KMS-11 (cell line): ENCODE data around the gene CCL14.

ENCODE experiments used
- H2AFZ ChIP-seq: fragments of 200-600 bp; sonication (generic); 2 replicates; pipeline ENCODE4 v1.6.1; 2016; ENCODE audit warnings: antibody characterized with exemption, mixed run types, low read depth
- H3K27ac ChIP-seq: fragments of 200-600 bp; sonication (generic); 2 replicates; pipeline ENCODE4 v1.6.1; 2016; ENCODE audit warnings: mild to moderate bottlenecking, mixed run types
- H3K27me3 ChIP-seq: fragments of 200-600 bp; sonication (generic); 2 replicates; pipeline ENCODE4 v1.6.1; 2017; ENCODE audit warnings: mild to moderate bottlenecking, low read depth, mixed run types, moderate library complexity; ENCODE audit not compliant: insufficient read depth
- H3K36me3 ChIP-seq: fragments of 200-600 bp; sonication (generic); 2 replicates; pipeline ENCODE4 v1.6.1; 2017; ENCODE audit warnings: mild to moderate bottlenecking, mixed run types; ENCODE audit not compliant: insufficient read depth
- H3K4me1 ChIP-seq: fragments of 200-600 bp; sonication (generic); 2 replicates; pipeline ENCODE4 v1.6.1; 2016; ENCODE audit warnings: mild to moderate bottlenecking, low read depth, mixed run types; ENCODE audit not compliant: poor library complexity, severe bottlenecking
- H3K4me2 ChIP-seq: fragments of 200-600 bp; sonication (generic); 2 replicates; pipeline ENCODE4 v1.7.0; 2016; ENCODE audit warnings: mild to moderate bottlenecking, mixed run types
- H3K4me3 ChIP-seq: fragments of 200-600 bp; sonication (generic); IDR thresholded peaks from 2 replicates; pipeline ENCODE4 v1.6.1; 2017; ENCODE audit warnings: low read depth, low read length, mixed read lengths; ENCODE audit not compliant: insufficient read depth
- H3K79me2 ChIP-seq: fragments of 200-600 bp; sonication (generic); 2 replicates; pipeline ENCODE4 v1.6.1; 2016; ENCODE audit warnings: low read depth, mixed run types; ENCODE audit not compliant: insufficient read depth
- H3K9ac ChIP-seq: fragments of 200-600 bp; sonication (generic); 2 replicates; pipeline ENCODE4 v1.6.1; 2016; ENCODE audit warnings: mild to moderate bottlenecking, mixed run types
- H4K20me1 ChIP-seq: fragments of 200-600 bp; sonication (generic); 2 replicates; pipeline ENCODE4 v1.6.1; 2016; ENCODE audit warnings: mild to moderate bottlenecking, mixed run types; ENCODE audit not compliant: insufficient read depth
- CTCF ChIP-seq: fragments of 200-600 bp; sonication (generic); conservative IDR thresholded peaks from 2 replicates; pipeline ENCODE4 v1.6.1; 2017; ENCODE audit warnings: low read depth, mild to moderate bottlenecking, antibody characterized with exemption, low read length, moderate library complexity, mixed read lengths

Gene CCL14

GRCh38 chr17:35972945-35973332, 13.6 kb downstream of the CCL14 start:
- H2AFZ ChIP-seq: no peak overlapping the region
- no peaks in the 10 kb centered on the region for H3K36me3 ChIP-seq
- no peak overlapping the region for H3K27ac ChIP-seq
- peaks cover 4% of the 10 kb centered on the region for H3K4me1 ChIP-seq
- no peak overlapping the region for H3K4me2 ChIP-seq
- no peak overlapping the region for H3K9ac ChIP-seq
- H3K79me2 ChIP-seq: no peaks in the 10 kb centered on the region
- no peak for TF ChIP-seq CTCF
- no peak overlapping the region for H3K4me3 ChIP-seq
- H3K27me3 ChIP-seq: no peaks in the 10 kb centered on the region
- H4K20me1 ChIP-seq: no peaks in the 10 kb centered on the region

DNA sequence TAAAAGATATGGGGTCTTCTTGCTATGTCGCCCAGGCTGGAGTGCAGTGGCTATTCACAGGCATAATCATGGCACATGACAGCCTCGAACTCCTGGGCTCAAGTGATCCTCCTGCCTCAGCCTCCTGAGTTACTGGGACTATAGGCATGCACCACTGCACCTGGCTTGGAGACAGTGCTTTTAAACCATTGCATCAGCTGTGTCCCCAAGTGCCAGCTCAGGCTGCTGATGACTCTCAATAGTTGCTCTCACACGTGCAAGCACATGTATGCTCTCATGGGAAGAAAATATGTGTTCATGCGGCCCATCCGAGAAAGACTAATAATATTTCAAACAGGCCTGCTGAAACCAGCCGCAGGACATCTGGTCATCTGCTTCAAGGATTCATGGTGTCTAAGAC, 14.0 kb downstream of the CCL14 start:
- Histone ChIP-seq H3K27me3 (no peaks in the 10 kb centered on the region), H3K4me2 (no peak overlapping the region), H3K79me2 (no peaks in the 10 kb centered on the region), H3K4me3 (no peak overlapping the region), H3K9ac (no peak overlapping the region), H3K27ac (no peak overlapping the region), H3K4me1 (peaks cover 4% of the 10 kb centered on the region), H2AFZ (no peak overlapping the region), H4K20me1 (no peaks in the 10 kb centered on the region), H3K36me3 (no peaks in the 10 kb centered on the region)
- TF ChIP-seq CTCF: no peak

GRCh38 chr17:35972066-35972465, 14.5 kb downstream of the CCL14 start:
- H3K4me3 ChIP-seq: no peak overlapping the region
- H3K4me1 ChIP-seq: peaks cover 4% of the 10 kb centered on the region
- H3K27ac ChIP-seq: no peak overlapping the region

GRCh38 chr17:35969558-35970380, 16.8 kb downstream of the CCL14 start:
- peak; percentile 94 for TF ChIP-seq CTCF
- no peak overlapping the region for H3K27ac ChIP-seq
- no peaks in the 10 kb centered on the region for H4K20me1 ChIP-seq
- H2AFZ ChIP-seq: peak overlapping the region; percentile 19; the same call in 1 of the 2 replicates
- H3K9ac ChIP-seq: no peak overlapping the region
- H3K36me3 ChIP-seq: no peaks in the 10 kb centered on the region
- H3K27me3 ChIP-seq: no peaks in the 10 kb centered on the region
- no peaks in the 10 kb centered on the region for H3K79me2 ChIP-seq
- H3K4me1 ChIP-seq: peaks cover 4% of the 10 kb centered on the region
- no peak overlapping the region for H3K4me3 ChIP-seq
- H3K4me2 ChIP-seq: no peak overlapping the region

More at GRCh38 chr17:35972066-35972465, 14.5 kb downstream of the CCL14 start:
- Histone ChIP-seq H3K9ac (no peak overlapping the region), H3K79me2 (no peaks in the 10 kb centered on the region), H4K20me1 (no peaks in the 10 kb centered on the region), H3K36me3 (no peaks in the 10 kb centered on the region), H3K4me2 (no peak overlapping the region), H3K27me3 (no peaks in the 10 kb centered on the region), H2AFZ (no peak overlapping the region)
- no peak for TF ChIP-seq CTCF
